NK-92 (cell line): Measurements from ENCODE around the gene ZNF180.
"Not testable (repeated sequence)": the region's sequence is repeated elsewhere in the genome, so short reads cannot be mapped to it uniquely, and the experiment has no call there.

Experiments
- DNase-seq: peaks from one replicate; lab custom pipeline; 2025; ENCODE audit not compliant: unreplicated experiment; lab: John Stamatoyannopoulos, UW

Gene ZNF180

GRCh38 chr19:44499962-44500949 is at the start of gene ZNF180:
ZNF180 (minus strand) TSS chr19:44500522; CDS start chr19:44497334, 3,188 bp downstream.
- DNase-seq, result peak; percentile 45

GRCh38 chr19:44549507-44549906 is 49.2 kb upstream of the ZNF180 start:
- no peak for DNase-seq

GRCh38 chr19:44548736-44549135 is 48.4 kb upstream of the ZNF180 start:
- no peak for DNase-seq

GRCh38 chr19:44544031-44544430 is 43.7 kb upstream of the ZNF180 start:
- no peak for DNase-seq

GRCh38 chr19:44542671-44543070 is 42.3 kb upstream of the ZNF180 start:
- no peak for DNase-seq

- DNase-seq, result no peak
Measured at GRCh38 chr19:44540736-44541135, 40.4 kb upstream of the ZNF180 start.

- DNase-seq, result no peak
Measured at GRCh38 chr19:44539991-44540390, 39.7 kb upstream of the ZNF180 start.

- DNase-seq, result no peak
Measured at GRCh38 chr19:44539236-44539826, 39.0 kb upstream of the ZNF180 start.

- not testable (repeated sequence) for DNase-seq
Measured at GRCh38 chr19:44535361-44535760, 35.0 kb upstream of the ZNF180 start.

GRCh38 chr19:44532819-44533218 is 32.5 kb upstream of the ZNF180 start:
- no peak for DNase-seq

GRCh38 chr19:44530777-44531176 is 30.5 kb upstream of the ZNF180 start:
- no peak for DNase-seq

- DNase-seq, result no peak
Measured at GRCh38 chr19:44529536-44529935, 29.2 kb upstream of the ZNF180 start, which contains the start of gene CEACAM20. CEACAM20 (minus strand) TSS chr19:44529675; CDS start chr19:44529509, 166 bp downstream.

GRCh38 chr19:44527554-44527953 is 27.2 kb upstream of the ZNF180 start:
- DNase-seq, result no peak

- no peak for DNase-seq
Measured at GRCh38 chr19:44525721-44526430, 25.6 kb upstream of the ZNF180 start.

GRCh38 chr19:44521370-44521769 is 21.0 kb upstream of the ZNF180 start:
- DNase-seq, result no peak

GRCh38 chr19:44517146-44517545 is 16.8 kb upstream of the ZNF180 start:
- no peak for DNase-seq

- DNase-seq, result no peak
Measured at GRCh38 chr19:44515907-44516306, 15.6 kb upstream of the ZNF180 start.

- DNase-seq, result no peak
Measured at GRCh38 chr19:44515031-44515430, 14.7 kb upstream of the ZNF180 start.

GRCh38 chr19:44512326-44513298 is 12.3 kb upstream of the ZNF180 start:
- DNase-seq, result no peak

- DNase-seq, result no peak
Measured at GRCh38 chr19:44509478-44509877, 9.2 kb upstream of the ZNF180 start.
